ENCODE data around the gene RAB40A.

GRCh38 chrX:103498786-103499185 is 20.5 kb downstream of the RAB40A start:
- TF ChIP-seq CTCF (conservative IDR thresholded peaks at IDR 0.05): no peak
- no peak for TF ChIP-seq EZH2 (IDR thresholded peaks at IDR 0.05; ENCODE audit: low read depth)

Data from PC-9 (cell line).